Lung (tissue), 12 donors: ENCODE measurements around the gene SEPTIN1. TPM values are rescaled to one million over a fixed set of nuclear protein-coding genes. Genes with fewer than 3 reads are reported as not detected.
A peak's percentile ranks its signal among the peaks of the same experiment; 100 is the strongest.

Experiments
- ATAC-seq: fragments of 200-7000 bp; cut with Tn5 transposase; one replicate; pipeline ENCODE4 v1.9.1; 2020; ENCODE audit warnings: moderate number of reproducible peaks; ENCODE audit not compliant: insufficient read depth, low FRiP score
- DNase-seq, 3 donors: peaks; one replicate each; pipeline ENCODE4 v3.0.0-alpha.2; 2013 to 2017
- H3K27ac ChIP-seq, 2 donors: one replicate each; pipeline ENCODE4 v1.5.1; 2013; ENCODE audit warnings: mild to moderate bottlenecking in 2 of 2, moderate library complexity in 2 of 2, control low read depth in 1 of 2, inconsistent platforms in 1 of 2, low read depth in 1 of 2, low read length in 1 of 2
- H3K27me3 ChIP-seq, 3 donors: one replicate each; pipeline ENCODE4 v1.5.1; 2013; ENCODE audit warnings: low read length in 2 of 3; ENCODE audit not compliant: control insufficient read depth in 3 of 3, insufficient read depth in 3 of 3
- H3K36me3 ChIP-seq, 4 donors: one replicate each; pipeline ENCODE4 v1.5.1; 2013; ENCODE audit warnings: low read length in 4 of 4, mild to moderate bottlenecking in 1 of 4, moderate library complexity in 1 of 4; ENCODE audit not compliant: control insufficient read depth in 4 of 4, insufficient read depth in 4 of 4
- H3K4me1 ChIP-seq, 5 donors: one replicate each; pipeline ENCODE4 v1.5.1; 2013; ENCODE audit warnings: low read length in 5 of 5, mild to moderate bottlenecking in 2 of 5, moderate library complexity in 1 of 5; ENCODE audit not compliant: control insufficient read depth in 5 of 5, insufficient read depth in 5 of 5
- H3K4me3 ChIP-seq: one replicate; pipeline ENCODE4 v1.5.1; 2013; ENCODE audit warnings: mild to moderate bottlenecking, control low read depth, moderate library complexity
- H3K9ac ChIP-seq, 2 donors: one replicate each; pipeline ENCODE4 v1.5.1; 2013; ENCODE audit warnings: low read length in 2 of 2, control low read depth in 1 of 2; ENCODE audit not compliant: insufficient read depth in 1 of 2
- H3K9me3 ChIP-seq, 4 donors: one replicate each; pipeline ENCODE4 v1.5.1; 2013; ENCODE audit warnings: low read length in 3 of 4, mild to moderate bottlenecking in 1 of 4, moderate library complexity in 1 of 4; ENCODE audit not compliant: control insufficient read depth in 4 of 4, insufficient read depth in 3 of 4
- WGBS, 2 donors: extraction: QIAGEN DNeasy Blood & Tissue Kit; methylation state at CpG; one replicate each; pipeline ENCODE4 v1.1.7; 2013; 5-methylcytosine and 5-hydroxymethylcytosine counted together
- polyA plus RNA-seq, 2 donors: library from polyadenylated mRNA; stranded (reverse); fragments of 200-250 nt; gene quantifications; one replicate each; pipeline ENCODE4 v1.2.1, GENCODE V29; 2013
- total RNA-seq, 2 donors: library from RNA; depleted of rRNA in 1 of 2; stranded (reverse); fragments of >200 nt in 1 of 2; gene quantifications; one replicate each; pipeline ENCODE4 v1.2.1, GENCODE V29; 2014 to 2021
- TF ChIP-seq, protein P1 (sequence below): IDR thresholded peaks from 2 replicates; pipeline ENCODE4 v1.5.1; 2012; ENCODE audit warnings: mild to moderate bottlenecking; ENCODE audit errors: control extremely low read depth, extremely low read depth
- donor health status: control.
- donor health status: control.
- donor health status: Bipolar disorder and iron deficiency.
- donor health status: healthy.
- donor health status: DM: yes; HTN: yes; CAD: no.

Gene SEPTIN1
- total and polyA plus RNA-seq, 4 donors: 3.3 to 7.3 (median 5.2) TPM

DNA sequence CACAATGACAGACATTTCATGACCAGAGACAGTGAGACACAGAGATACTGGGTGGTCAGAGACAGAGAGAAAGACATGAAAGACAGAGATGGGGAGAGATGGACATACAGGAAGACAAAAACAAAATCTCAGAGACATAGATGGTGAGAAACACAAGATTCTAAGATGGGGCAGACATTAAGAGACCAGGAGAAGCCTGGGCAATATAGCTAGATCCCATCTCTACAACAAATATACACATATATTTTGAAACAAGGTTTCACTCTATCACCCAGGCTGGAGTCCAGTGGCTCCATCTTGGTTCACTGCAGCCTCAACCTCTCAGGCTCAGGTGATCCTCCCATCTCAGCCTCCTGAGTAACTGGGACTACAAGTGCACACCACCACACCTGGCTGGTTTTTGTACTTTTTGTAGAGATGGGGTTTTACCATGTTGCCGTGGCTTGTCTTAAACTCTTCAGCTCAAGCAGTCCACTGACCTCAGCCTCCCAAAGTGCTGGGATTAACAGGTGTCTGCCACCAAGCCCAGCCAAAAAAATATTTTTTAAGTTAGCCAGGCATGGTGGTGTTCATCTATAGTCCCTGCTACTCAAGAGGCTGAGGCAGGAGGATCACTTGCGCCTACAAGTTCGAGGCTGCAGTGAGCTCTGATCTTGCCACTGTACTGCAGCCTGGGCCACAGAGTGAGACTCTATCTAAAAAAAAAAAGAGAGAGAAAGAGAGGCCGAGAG lies 2.1 kb downstream of the SEPTIN1 start:
- no peak for DNase-seq
- H3K36me3 ChIP-seq: no peaks in the 10 kb centered on the region
- H3K9ac ChIP-seq: no peak overlapping the region
- WGBS, 2 donors: 91 to 93% methylated on average over 4 of the region's 4 CpGs
- TF ChIP-seq, protein P1, sequence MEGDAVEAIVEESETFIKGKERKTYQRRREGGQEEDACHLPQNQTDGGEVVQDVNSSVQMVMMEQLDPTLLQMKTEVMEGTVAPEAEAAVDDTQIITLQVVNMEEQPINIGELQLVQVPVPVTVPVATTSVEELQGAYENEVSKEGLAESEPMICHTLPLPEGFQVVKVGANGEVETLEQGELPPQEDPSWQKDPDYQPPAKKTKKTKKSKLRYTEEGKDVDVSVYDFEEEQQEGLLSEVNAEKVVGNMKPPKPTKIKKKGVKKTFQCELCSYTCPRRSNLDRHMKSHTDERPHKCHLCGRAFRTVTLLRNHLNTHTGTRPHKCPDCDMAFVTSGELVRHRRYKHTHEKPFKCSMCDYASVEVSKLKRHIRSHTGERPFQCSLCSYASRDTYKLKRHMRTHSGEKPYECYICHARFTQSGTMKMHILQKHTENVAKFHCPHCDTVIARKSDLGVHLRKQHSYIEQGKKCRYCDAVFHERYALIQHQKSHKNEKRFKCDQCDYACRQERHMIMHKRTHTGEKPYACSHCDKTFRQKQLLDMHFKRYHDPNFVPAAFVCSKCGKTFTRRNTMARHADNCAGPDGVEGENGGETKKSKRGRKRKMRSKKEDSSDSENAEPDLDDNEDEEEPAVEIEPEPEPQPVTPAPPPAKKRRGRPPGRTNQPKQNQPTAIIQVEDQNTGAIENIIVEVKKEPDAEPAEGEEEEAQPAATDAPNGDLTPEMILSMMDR: no peak
- no peak for ATAC-seq
- no peak overlapping the region for H3K27ac ChIP-seq
- no peaks in the 10 kb centered on the region for H3K27me3 ChIP-seq
- H3K4me3 ChIP-seq: no peak overlapping the region
- H3K4me1 ChIP-seq: peaks cover 0 to 12% (median 5%) of the 10 kb centered on the region in 5 donors
- no peaks in the 10 kb centered on the region for H3K9me3 ChIP-seq

DNA sequence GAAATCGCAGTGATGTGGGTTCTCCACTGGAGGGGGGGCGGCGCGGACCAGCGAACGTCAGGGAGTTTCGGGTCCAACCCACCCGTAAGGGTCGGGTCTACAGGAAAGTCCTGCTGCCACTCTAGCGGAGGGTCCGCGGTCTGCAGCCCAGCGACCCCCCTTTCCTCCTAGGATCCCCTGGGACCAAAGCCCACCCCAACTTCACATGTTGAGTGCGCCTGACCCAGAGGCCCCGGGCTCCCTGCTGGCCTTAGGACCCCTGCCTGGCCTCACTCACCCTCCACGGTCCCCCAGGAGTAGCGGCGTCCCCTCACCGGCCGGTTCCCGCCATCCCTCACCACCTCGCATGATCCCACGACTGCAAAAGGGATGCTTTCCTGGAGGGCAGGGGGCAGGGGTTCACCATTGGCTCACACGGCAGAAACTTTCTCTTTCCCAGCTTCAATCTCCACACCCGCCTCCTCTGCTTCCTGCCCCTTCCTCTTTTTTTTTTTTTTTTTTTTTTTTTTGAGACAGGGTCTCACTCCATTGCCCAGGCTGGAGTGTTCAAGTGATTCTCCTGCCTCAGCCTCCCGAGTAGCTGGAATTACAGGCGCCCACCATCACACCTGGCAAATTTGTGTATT lies 3.1 kb downstream of the SEPTIN1 start:
- Histone ChIP-seq H3K9ac (peak overlapping the region in 1 of 2 donors; percentile 23), H3K9me3 (no peaks in the 10 kb centered on the region), H3K36me3 (no peaks in the 10 kb centered on the region), H3K4me3 (peak overlapping the region; percentile 60), H3K27ac (peak overlapping the region; percentile 36 to 80), H3K27me3 (no peaks in the 10 kb centered on the region), H3K4me1 (peaks cover 0 to 12% (median 5%) of the 10 kb centered on the region in 5 donors)
- ATAC-seq (no peak), DNase-seq (no peak)
- TF ChIP-seq, protein P1: no peak
- WGBS, 2 donors: 22 to 31% methylated on average over 26 to 27 of the region's 27 CpGs

DNA sequence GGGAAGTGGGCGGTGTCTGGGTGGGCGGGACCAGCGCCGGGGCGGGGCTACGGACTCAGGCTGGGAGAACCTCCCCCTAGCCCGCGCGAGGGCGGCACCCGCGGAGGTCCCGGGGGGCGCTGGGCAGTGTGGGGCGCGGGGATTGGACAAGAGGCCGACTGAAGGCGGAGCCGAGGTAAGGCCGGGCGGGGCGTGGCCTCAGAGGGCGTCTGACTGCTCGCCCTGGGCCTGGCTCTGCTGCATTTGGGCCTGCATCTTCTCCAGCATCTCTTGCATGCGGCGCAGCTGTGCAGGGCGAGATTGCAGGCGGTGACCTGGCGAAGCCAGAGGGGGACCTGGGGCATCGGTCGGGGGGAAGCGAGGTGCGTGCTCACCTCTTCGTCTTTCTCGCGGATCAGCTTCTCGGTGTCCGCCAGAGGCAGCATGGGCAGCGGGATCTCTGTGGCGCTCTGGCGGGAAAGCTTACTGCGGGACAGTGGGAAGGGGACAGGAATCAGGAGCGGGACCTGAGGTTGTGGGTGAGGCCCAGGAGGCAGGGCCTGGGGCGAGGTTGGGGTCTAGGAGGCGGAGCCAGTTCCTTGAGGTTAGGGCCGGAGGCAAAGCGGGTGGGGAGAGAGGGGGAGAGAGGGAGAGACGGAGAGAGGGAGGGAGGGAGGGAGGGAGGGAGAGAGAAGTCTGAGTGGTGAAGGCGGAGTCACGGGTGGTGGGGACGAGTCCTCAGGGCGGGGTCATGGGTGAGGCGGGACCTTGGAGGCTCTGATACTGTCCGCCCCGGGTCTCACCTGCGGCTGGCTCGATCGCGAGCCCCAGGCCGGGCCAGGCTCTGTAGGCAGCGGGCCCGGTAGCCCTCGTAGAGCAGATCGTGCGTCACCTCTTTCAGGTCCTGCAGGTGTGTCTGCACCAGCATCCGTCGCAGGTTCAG lies 3.9 kb downstream of the SEPTIN1 start:
- DNase-seq: peak; percentile 99
- H3K9ac ChIP-seq: peak overlapping the region; percentile 38 to 93
- TF ChIP-seq, protein P1: no peak
- no peaks in the 10 kb centered on the region for H3K36me3 ChIP-seq
- H3K9me3 ChIP-seq: no peaks in the 10 kb centered on the region
- H3K4me1 ChIP-seq: peaks cover 0 to 8% (median 5%) of the 10 kb centered on the region in 5 donors
- 1% methylated on average over 62 to 67 of the region's 67 CpGs for WGBS, 2 donors
- no peaks in the 10 kb centered on the region for H3K27me3 ChIP-seq
- H3K27ac ChIP-seq: peak overlapping the region; percentile 92 to 98
- peak; percentile 98 for ATAC-seq
- peak overlapping the region; percentile 60 for H3K4me3 ChIP-seq
